HCT116 (cell line): ENCODE measurements around the gene RNF215. TPM values are rescaled to one million over a fixed set of nuclear protein-coding genes. Genes with fewer than 3 reads are reported as not detected.

Experiments
- ATAC-seq: fragments of 200-7000 bp; cut with Tn5 transposase; 2 replicates; pipeline ENCODE4 v1.9.1; 2020; ENCODE audit warnings: mild to moderate bottlenecking, moderate library complexity
- BruUV-seq: library from RNA; stranded (reverse); fragments of 400-500 nt; replicated peaks from 2 replicates; lab custom pipeline; 2021; lab: Mats Ljungman, UMichigan
- CTCF ChIA-PET: fragments of 300-600 bp; sonication (Branson Sonifier 250); formaldehyde crosslinking; loops from one replicate; lab custom pipeline; 2021; ENCODE audit warnings: antibody characterized with exemption; lab: Charles Lee
- POLR2A ChIA-PET: fragments of 300-600, 350-600 bp; sonication (Branson Sonifier 250); formaldehyde crosslinking; loops from one replicate; lab custom pipeline; 2021; ENCODE audit warnings: antibody characterized with exemption; lab: Charles Lee
- RAD21 ChIA-PET, 2 experiments: fragments of 300-600 bp; sonication (Branson Sonifier 250); formaldehyde crosslinking; loops; one replicate each; lab custom pipeline; 2023; ENCODE audit warnings: low total read pairs in 2 of 2; ENCODE audit not compliant: uncharacterized antibody in 2 of 2, unreplicated experiment in 2 of 2, low non-redundant PET in 1 of 2; lab: Charles Lee
- DNase-seq: peaks from one replicate; pipeline ENCODE4 v3.0.0-alpha.2; 2010; ENCODE audit warnings: low read depth, low spot score
- H2AFZ ChIP-seq: fragments of 200-600 bp; shearing (Covaris generic), sonication (generic); 2 replicates; pipeline ENCODE4 v1.6.1; 2017; ENCODE audit warnings: low read depth, mixed run types, mixed read lengths, antibody characterized with exemption, low read length; ENCODE audit not compliant: poor library complexity, severe bottlenecking
- H3K27ac ChIP-seq: 2 replicates; pipeline ENCODE4 v1.5.1; 2012; ENCODE audit warnings: low read depth, low read length
- H3K27me3 ChIP-seq: fragments of 200-600 bp; sonication (generic); 2 replicates; pipeline ENCODE4 v1.6.1; 2016; ENCODE audit warnings: mixed run types, low read length, mixed read lengths; ENCODE audit not compliant: insufficient read depth
- H3K36me3 ChIP-seq, 2 experiments: fragments of 200-500 bp in 1 of 2; fragments of 200-600 bp in 1 of 2; sonication (Bioruptor generic) in 1 of 2; sonication (generic) in 1 of 2; 2 replicates each; pipeline versions ENCODE4 v1.5.1 to v1.6.1; 2014 to 2016; ENCODE audit warnings: low read length in 2 of 2, inconsistent platforms in 1 of 2, mixed read lengths in 1 of 2, mixed run types in 1 of 2; ENCODE audit not compliant: insufficient read depth in 2 of 2, control insufficient read depth in 1 of 2
- H3K4me1 ChIP-seq, 2 experiments: fragments of 200-600 bp in 1 of 2; sonication (generic) in 1 of 2; 2 replicates each; pipeline versions ENCODE4 v1.5.1 to v1.6.1; 2012 to 2017; ENCODE audit warnings: low read length in 2 of 2, inconsistent platforms in 1 of 2, mild to moderate bottlenecking in 1 of 2, mixed read lengths in 1 of 2, mixed run types in 1 of 2, moderate library complexity in 1 of 2; ENCODE audit not compliant: insufficient read depth in 2 of 2, control insufficient read depth in 1 of 2
- H3K4me2 ChIP-seq: fragments of 200-600 bp; sonication (generic); 2 replicates; pipeline ENCODE4 v1.6.1; 2017; ENCODE audit warnings: mixed run types, low read length, mixed read lengths
- H3K4me3 ChIP-seq, 2 experiments: fragments of 200-600 bp in 1 of 2; sonication (generic) in 1 of 2; replicated peaks in 1 of 2; 2 replicates each; pipeline ENCODE4 v1.5.1; 2011 to 2016; ENCODE audit warnings: low read length in 2 of 2, control low read depth in 1 of 2, low read depth in 1 of 2, mild to moderate bottlenecking in 1 of 2, mixed read lengths in 1 of 2, mixed run types in 1 of 2
- H3K79me2 ChIP-seq: fragments of 200-600 bp; sonication (generic); 2 replicates; pipeline ENCODE4 v1.6.1; 2017; ENCODE audit warnings: mild to moderate bottlenecking, mixed run types, low read length, moderate library complexity, mixed read lengths; ENCODE audit not compliant: insufficient read depth
- H3K9ac ChIP-seq: fragments of 200-600 bp; sonication (generic); 2 replicates; pipeline ENCODE4 v1.6.1; 2016; ENCODE audit warnings: low read length, mixed read lengths
- H3K9me2 ChIP-seq: fragments of 200-600 bp; sonication (generic), shearing (Covaris generic); 2 replicates; pipeline ENCODE4 v1.6.1; 2017; ENCODE audit warnings: mixed run types, mild to moderate bottlenecking, moderate library complexity; ENCODE audit not compliant: insufficient read depth
- H3K9me3 ChIP-seq, 2 experiments: fragments of 200-500 bp in 1 of 2; fragments of 200-600 bp in 1 of 2; sonication (Bioruptor generic) in 1 of 2; sonication (generic) in 1 of 2; 2 replicates each; pipeline ENCODE4 v1.6.1; 2014 to 2017; ENCODE audit warnings: low read length in 2 of 2, mixed read lengths in 2 of 2, inconsistent platforms in 1 of 2, low read depth in 1 of 2, mild to moderate bottlenecking in 1 of 2, mixed run types in 1 of 2, moderate library complexity in 1 of 2; ENCODE audit not compliant: control insufficient read depth in 1 of 2, insufficient read depth in 1 of 2
- H4K20me1 ChIP-seq: fragments of 200-600 bp; sonication (generic), shearing (Covaris generic); 2 replicates; pipeline ENCODE4 v1.6.1; 2017; ENCODE audit warnings: mixed run types, mild to moderate bottlenecking, moderate library complexity; ENCODE audit not compliant: insufficient read depth
- ATF3 ChIP-seq: IDR thresholded peaks from 2 replicates; pipeline ENCODE4 v1.6.1; 2012
- EGR1 ChIP-seq: IDR thresholded peaks from 2 replicates; pipeline ENCODE4 v1.6.1; 2012; ENCODE audit warnings: low read depth
- FOSL1 ChIP-seq: IDR thresholded peaks from 2 replicates; pipeline ENCODE4 v1.6.1; 2012; ENCODE audit warnings: low read depth
- MAX ChIP-seq: IDR thresholded peaks from 2 replicates; pipeline ENCODE4 v1.6.1; 2012
- POLR2A ChIP-seq: IDR thresholded peaks from 2 replicates; pipeline ENCODE4 v1.7.0; 2011; ENCODE audit warnings: borderline replicate concordance; ENCODE audit not compliant: insufficient read depth, insufficient read length; ENCODE audit errors: extremely low read depth
- POLR2AphosphoS5 ChIP-seq: IDR thresholded peaks from 2 replicates; pipeline ENCODE4 v1.6.1; 2011; ENCODE audit warnings: mild to moderate bottlenecking, low read depth, low read length, moderate library complexity
- REST ChIP-seq: IDR thresholded peaks from 2 replicates; pipeline ENCODE4 v1.6.1; 2012; ENCODE audit warnings: low read depth
- SRF ChIP-seq: IDR thresholded peaks from 2 replicates; pipeline ENCODE4 v1.6.1; 2012; ENCODE audit warnings: low read depth
- YY1 ChIP-seq: IDR thresholded peaks from 2 replicates; pipeline ENCODE4 v1.6.1; 2011; ENCODE audit warnings: low read length, low read depth, moderate library complexity, mild to moderate bottlenecking; ENCODE audit not compliant: insufficient replicate concordance; ENCODE audit errors: extremely low read depth
- intact Hi-C: fragments of 100-400 bp; cut with micrococcal nuclease; formaldehyde crosslinking; loops from 2 replicates; pipeline ENCODE4 v1.10.0; 2022
- total RNA-seq: library from RNA; stranded (reverse); gene quantifications from one replicate; pipeline ENCODE4 v1.2.1, GENCODE V29; 2021; ENCODE audit not compliant: unreplicated experiment

Gene RNF215
- total RNA-seq, 1 experiment from 2014 or later, result 20.2 TPM

- DNase-seq (no peak), ATAC-seq (no peak)
- ChIA-PET RAD21 (no interaction called here), CTCF (interaction anchor here (1.2 kb wide), 1 partner anchor 27 kb away, joined by 3 read pairs; the partner anchor contains the start of gene RNF215), POLR2A (interaction anchor here (1.3 to 3.5 kb wide), 2 partner anchors 8 to 13 kb away, joined by 3 to 23 read pairs; no protein-coding TSS in a partner anchor)
- Histone ChIP-seq H4K20me1 (no peaks in the 10 kb centered on the region), H3K27ac (no peak overlapping the region), H3K36me3 (peaks cover 49 to 72% of the 10 kb centered on the region in 2 experiments), H3K9me2 (no peaks in the 10 kb centered on the region), H3K4me2 (no peak overlapping the region), H3K9ac (no peak overlapping the region), H3K79me2 (no peaks in the 10 kb centered on the region), H2AFZ (no peak overlapping the region), H3K27me3 (no peaks in the 10 kb centered on the region), H3K4me3 (no peak overlapping the region), H3K9me3 (no peaks in the 10 kb centered on the region), H3K4me1 (peaks cover 5 to 38% of the 10 kb centered on the region in 2 experiments)
- intact Hi-C loops, result no loop called here
- TF ChIP-seq MAX (no peak), POLR2AphosphoS5 (no peak), REST (no peak), YY1 (no peak), FOSL1 (no peak), SRF (no peak), EGR1 (no peak), ATF3 (no peak), POLR2A (no peak)
- BruUV-seq, result no TSS peak
Observed at GRCh38 chr22:30414525-30415047, 27.4 kb upstream of the RNF215 start.
